Stimulated activated CD4-positive, alpha-beta T cell treated with anti-CD3 and anti-CD28 coated beads, Interleukin-4, amount 100 ng/mL, for 24 hours (primary cell): Measurements from ENCODE around the gene KLHL14.
"Not testable (repeated sequence)": the region's sequence is repeated elsewhere in the genome, so short reads cannot be mapped to it uniquely, and the experiment has no call there.

Source experiments
- DNase-seq: peaks from one replicate; pipeline ENCODE4 v3.0.0-alpha.2; 2020

Gene KLHL14

GRCh38 chr18:32714571-32715148 is 58.2 kb downstream of the KLHL14 start:
- peak; percentile 12 for DNase-seq

DNA sequence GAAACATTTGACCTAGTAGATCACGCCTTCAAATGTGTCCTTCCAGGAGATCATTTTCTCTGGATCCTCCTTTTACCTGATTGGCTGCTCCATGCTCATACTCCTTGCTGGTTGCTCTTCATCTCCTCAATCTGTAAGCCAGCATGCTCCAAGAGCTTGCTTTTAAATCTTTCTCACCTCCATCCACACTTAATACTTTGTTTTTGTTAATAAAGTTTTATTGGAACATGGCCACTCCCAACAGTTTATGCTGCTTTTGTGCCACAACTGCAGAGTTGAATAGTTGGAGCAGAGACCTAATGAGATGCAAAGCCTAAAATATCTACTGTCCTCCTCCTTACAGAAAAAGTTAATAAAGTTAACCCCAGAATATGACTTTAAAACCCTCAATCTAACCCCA is 60.0 kb downstream of the KLHL14 start:
- no peak for DNase-seq

GRCh38 chr18:32711862-32712261 is 61.0 kb downstream of the KLHL14 start:
- no peak for DNase-seq

DNA sequence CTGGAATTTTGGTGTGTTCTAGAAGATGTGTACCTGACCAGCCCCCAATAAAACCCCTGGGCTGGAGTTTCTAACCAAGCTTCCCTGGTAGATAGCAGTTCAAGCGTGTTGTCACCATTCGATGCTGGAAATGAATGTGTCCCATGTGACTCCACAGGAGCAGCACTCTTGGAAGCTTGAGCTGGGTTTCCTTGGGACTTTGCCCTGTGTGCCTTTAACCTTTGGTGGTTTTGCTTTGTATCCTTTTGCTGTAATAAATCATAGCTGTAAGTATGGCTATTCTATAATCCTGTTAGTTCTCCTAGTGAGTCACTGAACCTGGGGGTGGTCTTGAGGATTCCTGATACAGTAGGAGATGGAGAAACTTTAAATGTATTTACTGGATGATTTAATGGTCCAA is 65.2 kb downstream of the KLHL14 start:
- DNase-seq = no peak

GRCh38 chr18:32707147-32707546 is 65.7 kb downstream of the KLHL14 start:
- DNase-seq = no peak

- DNase-seq = no peak
Measured at GRCh38 chr18:32701313-32701712, 71.5 kb downstream of the KLHL14 start.

- no peak for DNase-seq
Measured at GRCh38 chr18:32698153-32698552, 74.7 kb downstream of the KLHL14 start.

- DNase-seq = no peak
Measured at GRCh38 chr18:32696376-32696775, 76.4 kb downstream of the KLHL14 start.

DNA sequence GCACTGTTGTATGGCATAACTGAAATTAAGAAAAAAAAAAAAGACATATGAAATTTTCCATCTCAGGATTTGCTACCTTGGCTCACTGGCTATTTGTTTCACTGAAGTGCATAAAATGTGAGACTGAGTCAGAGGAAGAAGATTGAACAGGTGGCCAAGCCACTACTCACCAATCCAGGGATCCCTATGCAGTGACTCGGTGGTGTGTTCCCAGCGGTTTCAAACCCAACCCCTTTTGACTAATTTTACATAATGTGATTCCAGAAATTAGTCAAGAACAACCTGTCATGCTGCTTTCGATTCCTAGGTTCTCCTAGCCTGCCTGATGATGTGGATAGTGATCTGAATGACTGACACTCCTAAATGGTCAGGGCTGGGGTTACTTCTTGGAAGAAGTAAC is 77.3 kb downstream of the KLHL14 start:
- DNase-seq = no peak

GRCh38 chr18:32688821-32689220 is 84.0 kb downstream of the KLHL14 start:
- DNase-seq = no peak

- DNase-seq = no peak
Measured at GRCh38 chr18:32684940-32685339, 87.9 kb downstream of the KLHL14 start.

DNA sequence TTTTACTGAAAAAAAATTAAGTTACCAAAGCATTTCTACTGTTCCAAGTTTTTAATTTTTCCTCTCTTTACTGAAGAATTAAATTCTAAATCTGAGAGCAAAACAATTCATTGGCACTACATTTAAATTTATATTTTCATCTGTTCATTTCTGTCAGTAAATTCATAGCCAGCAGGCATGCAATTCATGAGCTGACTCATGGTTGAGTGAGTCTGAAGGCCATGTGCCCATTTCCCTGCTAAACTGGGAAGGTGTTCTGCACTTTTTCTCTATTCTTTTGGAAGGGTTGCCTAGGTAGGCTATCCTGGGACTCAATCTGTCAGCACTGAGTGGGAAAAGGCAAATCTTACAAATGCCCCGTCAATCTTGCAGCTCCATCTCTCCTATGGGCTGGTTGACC is 88.7 kb downstream of the KLHL14 start:
- no peak for DNase-seq

- no peak for DNase-seq
Measured at GRCh38 chr18:32683044-32683443, 89.8 kb downstream of the KLHL14 start.

- no peak for DNase-seq
Measured at GRCh38 chr18:32677578-32677977, 95.2 kb downstream of the KLHL14 start.

GRCh38 chr18:32674491-32674890 is 98.3 kb downstream of the KLHL14 start:
- no peak for DNase-seq

DNA sequence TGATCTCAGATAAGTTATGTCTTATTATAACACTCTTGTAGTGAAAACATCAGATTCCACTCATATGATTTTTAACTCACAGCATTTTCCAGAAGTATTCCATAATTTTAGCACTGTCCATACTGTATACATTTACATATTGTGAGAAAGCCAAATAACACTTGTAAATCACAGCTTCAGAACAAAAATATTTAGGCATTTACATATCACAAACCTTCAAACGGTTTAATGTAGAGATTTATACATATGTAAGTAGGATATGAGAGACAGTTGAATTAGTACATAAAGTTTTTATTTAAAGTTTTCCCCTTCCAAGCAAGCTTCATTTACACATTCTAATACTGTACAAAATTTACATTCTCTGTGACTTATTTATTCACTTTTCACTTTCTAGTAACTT is 100.4 kb downstream of the KLHL14 start:
- no peak for DNase-seq

DNA sequence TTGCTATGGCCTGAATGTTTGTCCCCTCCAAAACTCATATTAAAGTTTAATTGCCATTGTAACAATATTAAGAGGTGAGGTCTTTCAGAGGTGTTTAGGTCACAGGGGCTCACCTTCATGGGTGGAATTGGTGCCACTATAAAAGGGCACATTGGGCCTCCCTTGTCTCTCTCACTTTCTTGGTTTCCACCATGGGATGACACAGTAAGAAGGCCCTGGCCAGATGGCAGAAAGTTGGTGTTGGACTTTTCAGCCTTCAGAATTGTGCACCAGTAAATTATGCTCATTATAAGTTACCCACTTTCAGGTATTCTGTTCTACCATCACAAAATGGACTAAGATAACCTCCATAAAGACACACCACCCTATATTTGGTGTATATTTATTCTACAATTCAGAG is 102.1 kb downstream of the KLHL14 start:
- no peak for DNase-seq

- no peak for DNase-seq
Measured at GRCh38 chr18:32669549-32670165, 103.2 kb downstream of the KLHL14 start.

DNA sequence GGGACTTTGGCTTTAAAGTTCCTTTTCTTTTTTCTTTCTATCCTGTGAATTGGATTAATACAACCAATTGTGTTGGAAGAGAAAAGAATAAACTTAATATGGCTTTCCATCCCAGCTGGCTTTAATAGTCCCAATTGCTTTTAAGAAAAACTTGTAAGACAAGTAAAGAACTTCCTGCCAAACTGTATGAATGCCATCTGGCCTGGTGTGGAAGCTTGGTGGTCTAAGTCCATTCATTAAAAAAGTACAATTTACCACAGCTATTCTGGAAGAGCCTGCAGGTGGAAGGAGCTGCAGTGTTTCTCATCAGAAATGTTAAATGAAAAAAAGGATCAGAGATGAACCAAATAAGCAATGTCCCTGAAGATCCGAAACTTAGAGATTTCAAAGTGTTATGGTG is 103.9 kb downstream of the KLHL14 start:
- DNase-seq = no peak

- no peak for DNase-seq
Measured at GRCh38 chr18:32661486-32662299, 111.1 kb downstream of the KLHL14 start.

GRCh38 chr18:32654507-32654906 is 118.3 kb downstream of the KLHL14 start:
- not testable (repeated sequence) for DNase-seq

- DNase-seq = not testable (repeated sequence)
Measured at GRCh38 chr18:32637659-32638058, 135.2 kb downstream of the KLHL14 start.

DNA sequence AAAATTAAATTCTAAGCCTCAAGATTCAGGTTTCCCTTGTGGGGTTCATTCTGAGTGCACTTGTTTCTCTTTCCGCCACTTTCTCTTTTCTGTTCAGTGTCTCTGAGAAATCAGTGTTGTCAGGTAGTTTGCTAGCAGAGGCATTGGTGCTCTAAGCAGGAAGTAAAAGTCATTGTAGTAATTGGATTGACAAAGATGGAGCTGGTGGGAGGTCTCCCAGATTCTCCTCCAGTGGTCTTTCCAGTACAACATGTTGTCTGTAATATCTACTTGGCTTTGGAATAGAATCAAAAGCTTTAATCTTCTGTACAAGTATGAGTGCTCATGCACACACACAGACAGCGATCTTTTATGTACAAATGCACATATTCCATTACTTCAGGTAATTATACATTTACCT is 135.6 kb downstream of the KLHL14 start:
- DNase-seq = no peak

DNA sequence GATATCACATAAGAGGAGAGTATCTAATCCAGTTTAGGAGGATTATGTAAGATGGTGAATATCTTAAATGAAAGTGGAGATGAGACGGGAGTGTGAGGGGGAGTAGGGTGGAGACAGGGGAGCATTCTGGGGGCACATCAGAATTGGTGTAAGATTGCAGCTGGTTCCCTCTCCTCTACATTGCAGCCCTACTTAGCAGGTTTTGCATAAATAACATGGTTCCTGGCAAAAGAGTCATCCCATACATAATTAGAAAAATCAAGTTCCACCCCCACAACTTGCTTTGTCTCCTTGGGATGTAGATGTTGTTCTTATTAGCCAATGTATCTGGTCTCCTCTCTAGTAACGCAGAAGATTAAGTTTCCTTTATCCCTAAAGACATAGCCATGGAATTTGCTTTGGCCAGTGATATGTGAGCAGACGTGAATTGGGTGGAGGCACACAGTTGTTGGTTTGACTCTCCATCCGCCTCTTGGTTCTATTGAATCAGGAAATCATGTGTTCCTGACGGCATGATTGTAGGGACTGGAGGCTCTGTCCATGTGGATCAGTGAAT is 137.9 kb downstream of the KLHL14 start:
- no peak for DNase-seq
